NCI-H2107 treated with DMSO at 0.1 percent for 48 hours (cell line): Measurements from ENCODE around the gene FYB1.

Source experiments
- DNase-seq: peaks from one replicate; lab custom pipeline; 2025; ENCODE audit not compliant: unreplicated experiment; lab: John Stamatoyannopoulos, UW

The FYB1 gene

GRCh38 chr5:39206630-39207321, 12.6 kb downstream of the FYB1 start:
- DNase-seq, result no peak

GRCh38 chr5:39205550-39205949, 13.8 kb downstream of the FYB1 start:
- DNase-seq, result no peak

- DNase-seq, result no peak
Measured at GRCh38 chr5:39203951-39204350, 15.4 kb downstream of the FYB1 start.

GRCh38 chr5:39203275-39203922, 16.0 kb downstream of the FYB1 start:
- DNase-seq, result no peak

GRCh38 chr5:39202597-39203274, 16.6 kb downstream of the FYB1 start:
- DNase-seq, result no peak

GRCh38 chr5:39201781-39202596, 17.4 kb downstream of the FYB1 start:
- DNase-seq, result no peak

- DNase-seq, result no peak
Measured at GRCh38 chr5:39201160-39201780, 18.1 kb downstream of the FYB1 start.

GRCh38 chr5:39200081-39200480, 19.3 kb downstream of the FYB1 start:
- no peak for DNase-seq

GRCh38 chr5:39199335-39199734, 20.0 kb downstream of the FYB1 start:
- no peak for DNase-seq

- no peak for DNase-seq
Measured at GRCh38 chr5:39198127-39198526, 21.2 kb downstream of the FYB1 start.

- DNase-seq, result no peak
Measured at GRCh38 chr5:39197556-39197955, 21.8 kb downstream of the FYB1 start.

- DNase-seq, result no peak
Measured at GRCh38 chr5:39195198-39195826, 24.1 kb downstream of the FYB1 start.

- no peak for DNase-seq
Measured at GRCh38 chr5:39194466-39195136, 24.8 kb downstream of the FYB1 start.

GRCh38 chr5:39193553-39194465, 25.6 kb downstream of the FYB1 start:
- no peak for DNase-seq

GRCh38 chr5:39192450-39193160, 26.8 kb downstream of the FYB1 start:
- DNase-seq, result no peak

GRCh38 chr5:39191216-39191615, 28.1 kb downstream of the FYB1 start:
- DNase-seq, result no peak

- DNase-seq, result no peak
Measured at GRCh38 chr5:39190311-39191102, 28.9 kb downstream of the FYB1 start.
